DMS114 treated with DMSO at 0.1 percent for 48 hours (cell line): ENCODE measurements around the gene SCMH1.
"Not testable (repeated sequence)": the region's sequence is repeated elsewhere in the genome, so short reads cannot be mapped to it uniquely, and the experiment has no call there.

ENCODE experiments used
- DNase-seq: peaks from one replicate; lab custom pipeline; 2025; ENCODE audit not compliant: unreplicated experiment; lab: John Stamatoyannopoulos, UW

SCMH1 gene

DNA sequence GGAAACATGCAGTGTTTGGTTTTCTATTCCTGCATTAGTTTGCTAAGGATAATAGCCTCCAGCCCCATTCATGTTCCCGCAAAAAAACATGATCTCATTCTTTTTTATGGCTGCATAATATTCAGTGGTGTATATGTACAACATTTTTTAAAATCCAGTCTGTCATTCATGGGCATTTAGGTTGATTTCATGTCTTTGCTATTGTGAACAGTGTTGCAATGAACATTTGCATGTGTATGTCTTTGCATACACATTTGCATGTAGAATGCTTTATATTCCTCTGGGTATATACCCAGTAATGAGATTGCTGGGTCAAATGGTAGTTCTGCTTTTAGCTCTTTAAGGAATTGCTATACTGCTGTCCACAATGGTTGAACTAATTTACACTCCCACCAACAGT, 9.0 kb upstream of the SCMH1 start:
- not testable (repeated sequence) for DNase-seq

DNA sequence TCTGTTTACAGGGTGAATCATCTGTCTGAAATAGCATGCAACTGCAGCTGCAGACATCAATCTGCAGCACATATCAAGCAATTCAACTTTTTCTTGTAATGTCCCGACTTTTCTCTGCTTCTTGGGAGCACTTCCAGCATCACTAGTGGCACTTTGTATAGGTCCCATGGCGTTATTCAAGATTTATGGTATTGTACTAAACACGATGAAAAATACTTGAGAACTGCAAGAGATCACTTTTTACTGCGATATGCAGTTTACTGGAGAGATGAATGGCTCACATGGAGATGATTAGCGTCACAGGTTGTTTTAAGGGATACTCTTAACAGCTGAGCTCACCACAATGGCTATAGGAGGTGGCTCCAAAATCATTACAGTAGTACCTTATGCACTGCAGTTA, 7.2 kb upstream of the SCMH1 start:
- DNase-seq: no peak

GRCh38 chr1:41246568-41246967, 4.5 kb upstream of the SCMH1 start:
- no peak for DNase-seq

GRCh38 chr1:41245659-41246058, 3.6 kb upstream of the SCMH1 start:
- DNase-seq: no peak

GRCh38 chr1:41243079-41243385, 926 bp upstream of the SCMH1 start:
- DNase-seq: no peak

GRCh38 chr1:41242342-41243078, 404 bp upstream of the SCMH1 start:
- DNase-seq: no peak

DNA sequence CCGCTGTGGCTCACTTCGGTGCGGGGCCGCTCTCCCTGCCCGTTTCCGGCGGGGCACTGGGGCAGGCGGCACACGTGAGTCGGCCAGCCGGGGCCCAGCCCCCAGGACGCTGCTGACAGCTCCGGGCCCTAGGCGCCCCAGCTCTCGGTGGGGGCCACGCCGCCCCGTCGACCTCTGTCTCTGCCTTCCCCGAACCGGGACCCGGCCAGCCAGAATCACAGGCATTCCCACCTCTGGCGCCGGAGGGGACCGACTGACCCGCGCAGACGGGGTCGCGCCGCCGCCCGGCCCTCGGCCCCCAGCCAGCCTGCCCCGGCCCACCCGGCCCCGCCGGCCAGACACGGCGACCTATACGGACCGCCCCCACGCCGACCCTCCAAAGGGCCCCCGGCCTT, 755 bp downstream of the SCMH1 start:
- no peak for DNase-seq

DNA sequence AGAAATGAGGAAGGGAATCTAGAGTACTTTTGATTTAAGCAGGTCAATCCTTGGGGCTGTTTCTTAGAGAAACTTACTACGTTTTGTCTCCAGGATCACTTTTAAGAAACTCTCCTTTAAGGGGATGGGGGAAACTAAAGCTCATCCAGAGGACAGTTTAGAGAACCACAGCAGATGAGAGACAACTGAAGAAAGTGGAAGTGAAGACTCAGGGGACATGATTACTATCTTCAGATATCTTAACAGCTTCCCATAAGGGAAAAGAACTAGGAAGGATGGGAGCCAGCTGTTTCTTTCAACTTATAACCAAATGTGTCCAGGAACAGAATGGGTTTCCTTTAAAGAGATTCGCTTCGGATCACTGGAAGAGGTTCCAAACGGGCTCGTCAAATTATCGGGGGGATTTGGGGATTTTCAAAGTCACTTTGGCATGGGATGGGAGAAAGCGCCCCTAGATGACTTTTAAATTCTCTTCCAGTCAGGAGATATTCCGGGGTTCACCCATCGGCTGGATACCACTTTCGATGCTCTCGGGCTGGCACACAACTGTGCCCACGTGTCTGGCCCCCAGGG, 1.2 kb downstream of the SCMH1 start:
- peak; percentile 13 for DNase-seq

- peak; percentile 42 for DNase-seq
These were observed 2.0 kb downstream of the SCMH1 start for GRCh38 chr1:41239988-41240610.

- DNase-seq: no peak
These were observed 3.7 kb downstream of the SCMH1 start for GRCh38 chr1:41238311-41238988.

GRCh38 chr1:41236781-41237180, 5.3 kb downstream of the SCMH1 start:
- DNase-seq: no peak

DNA sequence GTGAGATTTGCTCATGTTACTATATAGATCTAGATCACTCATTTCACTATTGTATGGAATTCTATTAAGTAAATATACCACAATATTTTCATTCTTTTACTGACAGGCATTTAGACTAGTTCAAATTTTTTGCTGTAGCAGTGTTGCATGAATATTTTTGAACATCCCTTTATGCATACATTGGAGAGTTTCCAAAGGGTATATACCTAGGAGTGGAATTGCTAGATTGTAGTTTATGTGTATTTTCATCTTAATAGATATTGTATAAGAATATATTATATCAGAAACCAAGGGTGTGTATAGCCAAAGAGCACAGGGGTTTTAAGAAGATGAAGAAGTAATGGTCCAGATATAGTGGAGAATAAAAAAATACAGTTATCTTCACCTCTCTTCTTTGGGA, 6.2 kb downstream of the SCMH1 start:
- no peak for DNase-seq

GRCh38 chr1:41233708-41234107, 8.4 kb downstream of the SCMH1 start:
- DNase-seq: no peak

GRCh38 chr1:41232305-41232704, 9.8 kb downstream of the SCMH1 start:
- no peak for DNase-seq

DNA sequence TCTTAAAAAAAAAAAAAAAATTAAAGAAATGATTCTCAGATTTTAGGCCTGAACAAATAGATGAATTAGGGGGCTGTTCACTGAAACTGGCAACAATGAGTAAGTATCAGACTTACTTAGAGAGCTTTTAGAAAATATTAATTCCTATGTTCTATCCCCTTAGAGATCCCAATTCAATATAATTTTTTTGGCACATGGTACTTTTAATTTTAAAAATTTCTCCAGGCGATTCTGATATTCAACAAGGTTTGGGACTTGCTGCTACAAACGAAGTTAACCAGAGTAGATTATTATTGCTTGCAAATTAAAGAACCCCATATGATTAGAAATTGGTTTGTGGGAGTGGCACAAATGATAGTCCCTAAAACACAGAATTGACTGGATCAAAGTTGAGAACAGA, 11.4 kb downstream of the SCMH1 start:
- DNase-seq: no peak

DNA sequence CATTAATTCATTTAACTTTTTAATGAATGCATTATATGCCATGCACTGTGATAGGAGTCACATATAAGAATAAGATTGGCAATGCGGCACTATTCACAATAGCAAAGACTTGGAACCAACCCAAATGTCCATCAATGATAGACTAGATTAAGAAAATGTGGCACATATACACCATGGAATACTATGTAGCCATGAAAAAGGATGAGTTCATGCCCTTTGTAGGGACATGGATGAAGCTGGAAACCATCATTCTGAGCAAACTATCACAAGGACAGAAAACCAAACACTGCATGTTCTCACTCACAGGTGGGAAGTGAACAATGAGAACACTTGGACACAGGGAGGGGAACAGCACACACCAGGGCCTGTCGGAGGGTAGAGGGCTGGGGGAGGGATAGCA, 12.9 kb downstream of the SCMH1 start:
- not testable (repeated sequence) for DNase-seq

GRCh38 chr1:41226815-41227434, 15.2 kb downstream of the SCMH1 start:
- DNase-seq: no peak

- no peak for DNase-seq
These were observed 16.6 kb downstream of the SCMH1 start for GRCh38 chr1:41225495-41225894.

GRCh38 chr1:41222496-41222895, 19.6 kb downstream of the SCMH1 start:
- no peak for DNase-seq

DNA sequence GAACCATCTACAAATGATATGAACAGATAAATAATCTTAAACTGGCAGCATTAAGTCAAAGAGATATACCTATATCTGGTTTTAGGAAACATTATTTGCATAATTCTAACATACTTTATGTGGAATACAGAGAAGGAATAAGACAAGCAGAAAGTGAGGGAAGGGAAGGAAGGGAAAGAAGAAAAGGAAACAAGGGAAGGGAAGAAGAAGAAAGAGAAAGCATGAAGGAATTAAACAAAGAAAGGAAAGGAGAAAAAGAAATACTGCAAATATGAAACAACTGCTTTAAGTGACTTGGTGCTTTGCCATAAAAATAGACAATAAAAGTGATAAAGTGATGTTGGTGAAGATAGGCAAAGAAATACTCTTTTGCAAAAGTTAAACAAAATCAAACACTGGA, 20.1 kb downstream of the SCMH1 start:
- DNase-seq: no peak

- no peak for DNase-seq
These were observed 24.0 kb downstream of the SCMH1 start for GRCh38 chr1:41218152-41218551.

GRCh38 chr1:41217441-41217840, 24.7 kb downstream of the SCMH1 start:
- DNase-seq: no peak
